Liver (tissue), 9 donors: ENCODE results near the gene FAAP100. TPM values are rescaled to one million over a fixed set of nuclear protein-coding genes. Genes with fewer than 3 reads are reported as not detected.
A peak's percentile ranks its signal among the peaks of the same experiment; 100 is the strongest.

Experiments
- DNase-seq: peaks from one replicate; pipeline ENCODE4 v3.0.0-alpha.2; 2017; ENCODE audit warnings: low spot score
- H3K27ac ChIP-seq, 2 donors: one replicate each; pipeline ENCODE4 v1.7.0; 2013; ENCODE audit warnings: inconsistent platforms in 2 of 2, low read length in 2 of 2, control low read depth in 1 of 2, low read depth in 1 of 2, mild to moderate bottlenecking in 1 of 2
- H3K27me3 ChIP-seq, 4 donors: one replicate each; pipeline versions ENCODE4 v1.6.1 to v1.7.0; 2013; ENCODE audit warnings: low read length in 3 of 4, inconsistent platforms in 1 of 4, mild to moderate bottlenecking in 1 of 4, moderate library complexity in 1 of 4; ENCODE audit not compliant: control insufficient read depth in 4 of 4, insufficient read depth in 4 of 4
- H3K36me3 ChIP-seq, 4 donors: one replicate each; pipeline versions ENCODE4 v1.6.1 to v1.7.0; 2013; ENCODE audit warnings: low read length in 3 of 4, mild to moderate bottlenecking in 3 of 4, low read depth in 1 of 4, moderate library complexity in 1 of 4; ENCODE audit not compliant: control insufficient read depth in 4 of 4, insufficient read depth in 3 of 4
- H3K4me1 ChIP-seq, 4 donors: one replicate each; pipeline versions ENCODE4 v1.6.1 to v1.7.0; 2013; ENCODE audit warnings: low read length in 3 of 4, mild to moderate bottlenecking in 3 of 4, moderate library complexity in 1 of 4; ENCODE audit not compliant: control insufficient read depth in 4 of 4, insufficient read depth in 4 of 4
- H3K4me3 ChIP-seq, 3 donors: one replicate each; pipeline versions ENCODE4 v1.6.1 to v1.7.0; 2013; ENCODE audit warnings: low read length in 3 of 3, control low read depth in 1 of 3, low read depth in 1 of 3, mild to moderate bottlenecking in 1 of 3
- H3K9ac ChIP-seq, 2 donors: one replicate each; pipeline ENCODE4 v1.7.0; 2013; ENCODE audit warnings: low read length in 2 of 2, mild to moderate bottlenecking in 2 of 2, moderate library complexity in 2 of 2, control low read depth in 1 of 2, low read depth in 1 of 2
- H3K9me3 ChIP-seq, 4 donors: one replicate each; pipeline versions ENCODE4 v1.6.1 to v1.7.0; 2013; ENCODE audit warnings: low read length in 3 of 4; ENCODE audit not compliant: control insufficient read depth in 4 of 4
- EGR1 ChIP-seq, 2 donors: IDR thresholded peaks; 2 replicates each; pipeline ENCODE4 v1.6.1; 2016 to 2018; ENCODE audit warnings: antibody characterized with exemption in 2 of 2, low read depth in 2 of 2
- FOXA1 ChIP-seq: IDR thresholded peaks from 2 replicates; pipeline ENCODE4 v1.6.1; 2016; ENCODE audit warnings: antibody characterized with exemption
- FOXA2 ChIP-seq: IDR thresholded peaks from 2 replicates; pipeline ENCODE4 v1.6.1; 2016; ENCODE audit warnings: antibody characterized with exemption
- HNF4A ChIP-seq, 2 donors: conservative IDR thresholded peaks; 2 replicates each; pipeline ENCODE4 v1.6.1; 2016; ENCODE audit warnings: antibody characterized with exemption in 2 of 2, mild to moderate bottlenecking in 2 of 2
- HNF4G ChIP-seq: IDR thresholded peaks from 2 replicates; pipeline ENCODE4 v1.6.1; 2016; ENCODE audit warnings: antibody characterized with exemption
- JUND ChIP-seq, 2 donors: IDR thresholded peaks; 2 replicates each; pipeline ENCODE4 v1.6.1; 2016; ENCODE audit warnings: antibody characterized with exemption in 2 of 2
- MAX ChIP-seq: IDR thresholded peaks from 2 replicates; pipeline ENCODE4 v1.6.1; 2016; ENCODE audit warnings: antibody characterized with exemption
- NR2F2 ChIP-seq: IDR thresholded peaks from 2 replicates; pipeline ENCODE4 v1.6.1; 2016; ENCODE audit warnings: antibody characterized with exemption
- RAD21 ChIP-seq, 2 donors: IDR thresholded peaks; 2 replicates each; pipeline ENCODE4 v1.6.1; 2016; ENCODE audit warnings: antibody characterized with exemption in 2 of 2, mild to moderate bottlenecking in 2 of 2
- REST ChIP-seq: IDR thresholded peaks from 2 replicates; pipeline ENCODE4 v1.6.1; 2016; ENCODE audit warnings: antibody characterized with exemption, mild to moderate bottlenecking
- RXRA ChIP-seq, 2 donors: IDR thresholded peaks; 2 replicates each; pipeline ENCODE4 v1.6.1; 2017 to 2018; ENCODE audit warnings: antibody characterized with exemption in 2 of 2, mild to moderate bottlenecking in 1 of 2
- SP1 ChIP-seq: IDR thresholded peaks from 2 replicates; pipeline ENCODE4 v1.6.1; 2018; ENCODE audit warnings: antibody characterized with exemption, mild to moderate bottlenecking
- TAF1 ChIP-seq: conservative IDR thresholded peaks from 2 replicates; pipeline ENCODE4 v1.6.1; 2016; ENCODE audit warnings: antibody characterized with exemption, mild to moderate bottlenecking
- YY1 ChIP-seq: IDR thresholded peaks from 2 replicates; pipeline ENCODE4 v1.6.1; 2016; ENCODE audit warnings: antibody characterized with exemption, mild to moderate bottlenecking
- WGBS: extraction: QIAGEN DNeasy Blood & Tissue Kit; methylation state at CpG from one replicate; pipeline ENCODE4 v1.1.7; 2013; 5-methylcytosine and 5-hydroxymethylcytosine counted together
- polyA plus RNA-seq, 2 donors: library from polyadenylated mRNA; stranded (reverse) in 1 of 2; unstranded in 1 of 2; fragments of 200-250 nt in 1 of 2; fragments of >200 nt in 1 of 2; fragmentation: Nextera tagmentation in 1 of 2; extraction: Ambion mirVana in 1 of 2; gene quantifications; one replicate each; pipeline versions ENCODE4 v1.2.1 to v1.2.3, GENCODE V29; 2013 to 2015
- total RNA-seq, 2 donors: library from RNA; depleted of rRNA; stranded (reverse); fragments of >200 nt; gene quantifications; one replicate each; pipeline ENCODE4 v1.2.3, GENCODE V29; 2014
- TF ChIP-seq, protein P1 (sequence below): IDR thresholded peaks from 2 replicates; pipeline ENCODE4 v1.6.1; 2016; ENCODE audit warnings: antibody characterized with exemption
- TF ChIP-seq, protein P2 (sequence below): fragments of 150-350 bp; IDR thresholded peaks from 2 replicates; pipeline ENCODE4 v1.5.1; 2017; ENCODE audit warnings: improper control_type of control experiment, low read depth, low read length; ENCODE audit not compliant: missing input control
- TF ChIP-seq, protein P3 (sequence below): IDR thresholded peaks from 2 replicates; pipeline ENCODE4 v1.6.1; 2016; ENCODE audit warnings: antibody characterized with exemption
- donor health status: healthy.
- donor health status: healthy.
- donor health status: healthy.
- donor health status: healthy.
- donor health status: healthy.

The FAAP100 gene
- total and polyA plus RNA-seq, 4 donors, result 8.1 to 14.7 (median 9.7) TPM

DNA sequence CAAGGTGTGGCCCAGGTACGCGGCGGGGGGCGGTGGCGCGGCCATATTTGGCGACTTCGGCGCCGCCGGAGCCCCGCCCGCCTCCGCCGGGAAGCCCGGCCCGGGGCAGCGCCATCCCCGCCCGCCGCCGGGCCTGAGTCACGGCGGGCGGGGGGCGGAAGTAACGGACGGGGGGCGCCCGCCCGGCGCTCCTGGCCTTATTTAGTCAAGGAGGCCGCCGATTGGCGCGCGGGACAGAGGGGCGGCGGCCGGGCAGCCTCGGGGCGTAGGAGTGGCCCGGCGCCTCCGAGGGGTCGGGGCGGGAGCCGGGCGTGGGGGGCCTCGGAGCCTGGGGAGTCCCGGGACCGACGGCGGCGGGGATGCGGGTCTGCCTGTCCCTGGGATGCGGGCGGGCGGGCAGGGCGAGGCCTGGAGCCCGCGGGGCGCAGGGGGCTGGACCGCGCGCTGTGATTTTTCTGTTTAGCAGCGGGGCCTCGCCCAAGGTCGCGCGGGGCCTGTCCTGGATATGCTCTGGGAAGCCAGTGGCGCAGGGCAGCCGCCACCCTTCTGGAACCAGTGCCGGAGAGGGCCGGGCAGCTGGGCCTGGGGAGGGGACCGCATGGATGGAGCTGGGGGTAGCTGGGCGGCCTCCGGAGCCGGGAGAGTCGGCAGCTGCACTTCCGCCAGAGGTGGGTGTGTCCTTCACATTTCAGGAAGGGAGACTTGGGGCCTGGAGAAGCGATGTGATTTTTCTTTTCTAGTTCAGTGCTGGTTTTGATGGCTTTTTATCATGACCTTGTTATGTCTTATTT is 37.2 kb downstream of the FAAP100 start:
- no peak for DNase-seq
- TF ChIP-seq MAX, result no peak
- TF ChIP-seq EGR1 (IDR thresholded peaks at IDR 0.05; ENCODE audit: low read depth in 2 of 2), result no peak
- no peak for TF ChIP-seq FOXA1
- no peak for TF ChIP-seq RXRA (IDR thresholded peaks at IDR 0.05)
- TF ChIP-seq, protein P1, sequence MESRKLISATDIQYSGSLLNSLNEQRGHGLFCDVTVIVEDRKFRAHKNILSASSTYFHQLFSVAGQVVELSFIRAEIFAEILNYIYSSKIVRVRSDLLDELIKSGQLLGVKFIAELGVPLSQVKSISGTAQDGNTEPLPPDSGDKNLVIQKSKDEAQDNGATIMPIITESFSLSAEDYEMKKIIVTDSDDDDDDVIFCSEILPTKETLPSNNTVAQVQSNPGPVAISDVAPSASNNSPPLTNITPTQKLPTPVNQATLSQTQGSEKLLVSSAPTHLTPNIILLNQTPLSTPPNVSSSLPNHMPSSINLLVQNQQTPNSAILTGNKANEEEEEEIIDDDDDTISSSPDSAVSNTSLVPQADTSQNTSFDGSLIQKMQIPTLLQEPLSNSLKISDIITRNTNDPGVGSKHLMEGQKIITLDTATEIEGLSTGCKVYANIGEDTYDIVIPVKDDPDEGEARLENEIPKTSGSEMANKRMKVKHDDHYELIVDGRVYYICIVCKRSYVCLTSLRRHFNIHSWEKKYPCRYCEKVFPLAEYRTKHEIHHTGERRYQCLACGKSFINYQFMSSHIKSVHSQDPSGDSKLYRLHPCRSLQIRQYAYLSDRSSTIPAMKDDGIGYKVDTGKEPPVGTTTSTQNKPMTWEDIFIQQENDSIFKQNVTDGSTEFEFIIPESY, result no peak
- no peak for TF ChIP-seq YY1
- no peak for TF ChIP-seq NR2F2
- TF ChIP-seq, protein P2, sequence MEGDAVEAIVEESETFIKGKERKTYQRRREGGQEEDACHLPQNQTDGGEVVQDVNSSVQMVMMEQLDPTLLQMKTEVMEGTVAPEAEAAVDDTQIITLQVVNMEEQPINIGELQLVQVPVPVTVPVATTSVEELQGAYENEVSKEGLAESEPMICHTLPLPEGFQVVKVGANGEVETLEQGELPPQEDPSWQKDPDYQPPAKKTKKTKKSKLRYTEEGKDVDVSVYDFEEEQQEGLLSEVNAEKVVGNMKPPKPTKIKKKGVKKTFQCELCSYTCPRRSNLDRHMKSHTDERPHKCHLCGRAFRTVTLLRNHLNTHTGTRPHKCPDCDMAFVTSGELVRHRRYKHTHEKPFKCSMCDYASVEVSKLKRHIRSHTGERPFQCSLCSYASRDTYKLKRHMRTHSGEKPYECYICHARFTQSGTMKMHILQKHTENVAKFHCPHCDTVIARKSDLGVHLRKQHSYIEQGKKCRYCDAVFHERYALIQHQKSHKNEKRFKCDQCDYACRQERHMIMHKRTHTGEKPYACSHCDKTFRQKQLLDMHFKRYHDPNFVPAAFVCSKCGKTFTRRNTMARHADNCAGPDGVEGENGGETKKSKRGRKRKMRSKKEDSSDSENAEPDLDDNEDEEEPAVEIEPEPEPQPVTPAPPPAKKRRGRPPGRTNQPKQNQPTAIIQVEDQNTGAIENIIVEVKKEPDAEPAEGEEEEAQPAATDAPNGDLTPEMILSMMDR, result no peak
- TF ChIP-seq FOXA2, result no peak
- no peak for TF ChIP-seq HNF4A (conservative IDR thresholded peaks at IDR 0.05)
- no peak for TF ChIP-seq HNF4G
- no peak for TF ChIP-seq RAD21 (IDR thresholded peaks at IDR 0.05)
- TF ChIP-seq JUND (IDR thresholded peaks at IDR 0.05), result no peak
- no peak for TF ChIP-seq REST
- TF ChIP-seq SP1, result no peak
- no peak for TF ChIP-seq TAF1
- TF ChIP-seq, protein P3, sequence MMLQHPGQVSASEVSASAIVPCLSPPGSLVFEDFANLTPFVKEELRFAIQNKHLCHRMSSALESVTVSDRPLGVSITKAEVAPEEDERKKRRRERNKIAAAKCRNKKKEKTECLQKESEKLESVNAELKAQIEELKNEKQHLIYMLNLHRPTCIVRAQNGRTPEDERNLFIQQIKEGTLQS, result no peak
- Histone ChIP-seq H3K9ac (no peak overlapping the region), H3K9me3 (no peaks in the 10 kb centered on the region), H3K4me1 (peaks cover 9 to 45% (median 26%) of the 10 kb centered on the region in 4 donors), H3K27me3 (no peaks in the 10 kb centered on the region), H3K4me3 (peak overlapping the region; percentile 23 to 78 (median 51)), H3K36me3 (peaks cover 3 to 12% (median 11%) of the 10 kb centered on the region in 4 donors), H3K27ac (peak overlapping the region; percentile 71 to 98)
- WGBS, result 40% methylated on average over 82 of the region's 82 CpGs
